ENCODE data around the gene TNFRSF9. TPM values are rescaled to one million over a fixed set of nuclear protein-coding genes. Genes with fewer than 3 reads are reported as not detected.
"Not testable (repeated sequence)": the region's sequence is repeated elsewhere in the genome, so short reads cannot be mapped to it uniquely, and the experiment has no call there.

TNFRSF9 gene
- total and polyA plus RNA-seq, 2 experiments from 2014 or later, result not detected

GRCh38 chr1:7928247-7928646, 12.4 kb downstream of the TNFRSF9 start (continued):
- TF ChIP-seq, protein P1, sequence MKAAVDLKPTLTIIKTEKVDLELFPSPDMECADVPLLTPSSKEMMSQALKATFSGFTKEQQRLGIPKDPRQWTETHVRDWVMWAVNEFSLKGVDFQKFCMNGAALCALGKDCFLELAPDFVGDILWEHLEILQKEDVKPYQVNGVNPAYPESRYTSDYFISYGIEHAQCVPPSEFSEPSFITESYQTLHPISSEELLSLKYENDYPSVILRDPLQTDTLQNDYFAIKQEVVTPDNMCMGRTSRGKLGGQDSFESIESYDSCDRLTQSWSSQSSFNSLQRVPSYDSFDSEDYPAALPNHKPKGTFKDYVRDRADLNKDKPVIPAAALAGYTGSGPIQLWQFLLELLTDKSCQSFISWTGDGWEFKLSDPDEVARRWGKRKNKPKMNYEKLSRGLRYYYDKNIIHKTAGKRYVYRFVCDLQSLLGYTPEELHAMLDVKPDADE (IDR thresholded peaks at IDR 0.05), result no peak
- no peak for TF ChIP-seq EZH2 (IDR thresholded peaks at IDR 0.05; ENCODE audit: low read depth, unreplicated experiment)
- TF ChIP-seq CREB1 (CRISPR knock-in tag; IDR thresholded peaks at IDR 0.05; ENCODE audit: low read depth), result no peak

GRCh38 chr1:7927061-7927460, 13.6 kb downstream of the TNFRSF9 start:
- ATAC-seq; H3K27me3 ChIP-seq (ENCODE audit: insufficient read depth); H3K4me2 ChIP-seq; H3K27ac ChIP-seq (ENCODE audit: low read depth); H3K4me3 ChIP-seq; H2AFZ ChIP-seq; H3K4me3 Mint-ChIP-seq; H3K9me2 ChIP-seq (ENCODE audit: insufficient read depth); DNase-seq (ENCODE audit: low spot score); H3K4me1 ChIP-seq (ENCODE audit: insufficient read depth); H4K20me1 ChIP-seq (replicated peaks; ENCODE audit: insufficient read depth); H3K4me1 Mint-ChIP-seq; H3K27me3 Mint-ChIP-seq (ENCODE audit: insufficient read depth, low read depth, poor library complexity); H3K36me3 Mint-ChIP-seq (ENCODE audit: low read depth); H3K79me2 ChIP-seq (replicated peaks; ENCODE audit: insufficient read depth); H3K9me3 Mint-ChIP-seq; H3F3A ChIP-seq (replicated peaks; ENCODE audit: low read depth); H3K36me3 ChIP-seq (ENCODE audit: insufficient read depth); H3K27ac Mint-ChIP-seq: not testable (repeated sequence)

GRCh38 chr1:7922301-7922700, 18.3 kb downstream of the TNFRSF9 start:
- Histone ChIP-seq H3K27me3 (ENCODE audit: insufficient read depth) (no peaks in the 10 kb centered on the region), H3F3A (replicated peaks; ENCODE audit: low read depth) (no peaks in the 10 kb centered on the region), H3K4me2 (no peak overlapping the region), H3K4me1 (ENCODE audit: insufficient read depth) (no peaks in the 10 kb centered on the region), H3K4me3 (no peak overlapping the region), H4K20me1 (replicated peaks; ENCODE audit: insufficient read depth) (no peaks in the 10 kb centered on the region), H2AFZ (peak overlapping the region; percentile 56; the same call in 1 of the 2 replicates), H3K79me2 (replicated peaks; ENCODE audit: insufficient read depth) (no peaks in the 10 kb centered on the region), H3K9me2 (ENCODE audit: insufficient read depth) (no peaks in the 10 kb centered on the region), H3K36me3 (ENCODE audit: insufficient read depth) (no peaks in the 10 kb centered on the region), H3K27ac (ENCODE audit: low read depth) (no peak overlapping the region)
- H3K36me3 Mint-ChIP-seq (ENCODE audit: low read depth), result no peaks in the 10 kb centered on the region
- no peak overlapping the region for H3K27ac Mint-ChIP-seq
- ATAC-seq (no peak), DNase-seq (ENCODE audit: low spot score) (no peak)
- no peaks in the 10 kb centered on the region for H3K4me1 Mint-ChIP-seq
- no peaks in the 10 kb centered on the region for H3K27me3 Mint-ChIP-seq (ENCODE audit: insufficient read depth, low read depth, poor library complexity)
- H3K9me3 Mint-ChIP-seq, result no peaks in the 10 kb centered on the region
- no peak overlapping the region for H3K4me3 Mint-ChIP-seq
- TF ChIP-seq, protein P1 (IDR thresholded peaks at IDR 0.05), result no peak
- TF ChIP-seq JUNB (IDR thresholded peaks at IDR 0.05; ENCODE audit: unreplicated experiment), result no peak
- TF ChIP-seq POLR2AphosphoS5 (IDR thresholded peaks at IDR 0.05; ENCODE audit: low read depth), result no peak
- TF ChIP-seq CREB1 (CRISPR knock-in tag; IDR thresholded peaks at IDR 0.05; ENCODE audit: low read depth), result no peak
- no peak for TF ChIP-seq NANOG (IDR thresholded peaks at IDR 0.05; ENCODE audit: borderline replicate concordance)
- no peak for TF ChIP-seq EZH2 (IDR thresholded peaks at IDR 0.05; ENCODE audit: low read depth, unreplicated experiment)
- TF ChIP-seq CTCF (conservative IDR thresholded peaks at IDR 0.05; ENCODE audit: low read depth in 2 of 2), result no peak
- TF ChIP-seq, protein P2, sequence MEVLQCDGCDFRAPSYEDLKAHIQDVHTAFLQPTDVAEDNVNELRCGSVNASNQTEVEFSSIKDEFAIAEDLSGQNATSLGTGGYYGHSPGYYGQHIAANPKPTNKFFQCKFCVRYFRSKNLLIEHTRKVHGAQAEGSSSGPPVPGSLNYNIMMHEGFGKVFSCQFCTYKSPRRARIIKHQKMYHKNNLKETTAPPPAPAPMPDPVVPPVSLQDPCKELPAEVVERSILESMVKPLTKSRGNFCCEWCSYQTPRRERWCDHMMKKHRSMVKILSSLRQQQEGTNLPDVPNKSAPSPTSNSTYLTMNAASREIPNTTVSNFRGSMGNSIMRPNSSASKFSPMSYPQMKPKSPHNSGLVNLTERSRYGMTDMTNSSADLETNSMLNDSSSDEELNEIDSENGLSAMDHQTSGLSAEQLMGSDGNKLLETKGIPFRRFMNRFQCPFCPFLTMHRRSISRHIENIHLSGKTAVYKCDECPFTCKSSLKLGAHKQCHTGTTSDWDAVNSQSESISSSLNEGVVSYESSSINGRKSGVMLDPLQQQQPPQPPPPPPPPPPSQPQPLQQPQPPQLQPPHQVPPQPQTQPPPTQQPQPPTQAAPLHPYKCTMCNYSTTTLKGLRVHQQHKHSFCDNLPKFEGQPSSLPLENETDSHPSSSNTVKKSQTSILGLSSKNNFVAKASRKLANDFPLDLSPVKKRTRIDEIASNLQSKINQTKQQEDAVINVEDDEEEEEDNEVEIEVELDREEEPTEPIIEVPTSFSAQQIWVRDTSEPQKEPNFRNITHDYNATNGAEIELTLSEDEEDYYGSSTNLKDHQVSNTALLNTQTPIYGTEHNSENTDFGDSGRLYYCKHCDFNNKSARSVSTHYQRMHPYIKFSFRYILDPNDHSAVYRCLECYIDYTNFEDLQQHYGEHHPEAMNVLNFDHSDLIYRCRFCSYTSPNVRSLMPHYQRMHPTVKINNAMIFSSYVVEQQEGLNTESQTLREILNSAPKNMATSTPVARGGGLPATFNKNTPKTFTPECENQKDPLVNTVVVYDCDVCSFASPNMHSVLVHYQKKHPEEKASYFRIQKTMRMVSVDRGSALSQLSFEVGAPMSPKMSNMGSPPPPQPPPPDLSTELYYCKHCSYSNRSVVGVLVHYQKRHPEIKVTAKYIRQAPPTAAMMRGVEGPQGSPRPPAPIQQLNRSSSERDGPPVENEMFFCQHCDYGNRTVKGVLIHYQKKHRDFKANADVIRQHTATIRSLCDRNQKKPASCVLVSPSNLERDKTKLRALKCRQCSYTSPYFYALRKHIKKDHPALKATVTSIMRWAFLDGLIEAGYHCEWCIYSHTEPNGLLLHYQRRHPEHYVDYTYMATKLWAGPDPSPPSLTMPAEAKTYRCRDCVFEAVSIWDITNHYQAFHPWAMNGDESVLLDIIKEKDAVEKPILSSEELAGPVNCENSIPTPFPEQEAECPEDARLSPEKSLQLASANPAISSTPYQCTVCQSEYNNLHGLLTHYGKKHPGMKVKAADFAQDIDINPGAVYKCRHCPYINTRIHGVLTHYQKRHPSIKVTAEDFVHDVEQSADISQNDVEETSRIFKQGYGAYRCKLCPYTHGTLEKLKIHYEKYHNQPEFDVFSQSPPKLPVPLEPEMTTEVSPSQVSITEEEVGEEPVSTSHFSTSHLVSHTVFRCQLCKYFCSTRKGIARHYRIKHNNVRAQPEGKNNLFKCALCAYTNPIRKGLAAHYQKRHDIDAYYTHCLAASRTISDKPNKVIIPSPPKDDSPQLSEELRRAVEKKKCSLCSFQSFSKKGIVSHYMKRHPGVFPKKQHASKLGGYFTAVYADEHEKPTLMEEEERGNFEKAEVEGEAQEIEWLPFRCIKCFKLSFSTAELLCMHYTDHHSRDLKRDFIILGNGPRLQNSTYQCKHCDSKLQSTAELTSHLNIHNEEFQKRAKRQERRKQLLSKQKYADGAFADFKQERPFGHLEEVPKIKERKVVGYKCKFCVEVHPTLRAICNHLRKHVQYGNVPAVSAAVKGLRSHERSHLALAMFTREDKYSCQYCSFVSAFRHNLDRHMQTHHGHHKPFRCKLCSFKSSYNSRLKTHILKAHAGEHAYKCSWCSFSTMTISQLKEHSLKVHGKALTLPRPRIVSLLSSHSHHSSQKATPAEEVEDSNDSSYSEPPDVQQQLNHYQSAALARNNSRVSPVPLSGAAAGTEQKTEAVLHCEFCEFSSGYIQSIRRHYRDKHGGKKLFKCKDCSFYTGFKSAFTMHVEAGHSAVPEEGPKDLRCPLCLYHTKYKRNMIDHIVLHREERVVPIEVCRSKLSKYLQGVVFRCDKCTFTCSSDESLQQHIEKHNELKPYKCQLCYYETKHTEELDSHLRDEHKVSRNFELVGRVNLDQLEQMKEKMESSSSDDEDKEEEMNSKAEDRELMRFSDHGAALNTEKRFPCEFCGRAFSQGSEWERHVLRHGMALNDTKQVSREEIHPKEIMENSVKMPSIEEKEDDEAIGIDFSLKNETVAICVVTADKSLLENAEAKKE (CRISPR knock-in tag; IDR thresholded peaks at IDR 0.05), result no peak
- TF ChIP-seq ZNF331 (CRISPR knock-in tag; IDR thresholded peaks at IDR 0.05; ENCODE audit: low read depth), result no peak
- no peak for TF ChIP-seq ZNF114 (CRISPR knock-in tag; IDR thresholded peaks at IDR 0.05)

Data from GM23338 (cell line).